Measurements from ENCODE around the gene COL27A1.

Gene COL27A1

GRCh38 chr9:114311571-114312512 is 156.5 kb downstream of the COL27A1 start:
- H3K4me3 ChIP-seq (ENCODE audit: low read depth, low read length): no peak overlapping the region
- TF ChIP-seq CTCF (IDR thresholded peaks at IDR 0.05; ENCODE audit: low read depth, low read length): no peak

- H3K4me3 ChIP-seq (ENCODE audit: low read depth, low read length): no peak overlapping the region
- TF ChIP-seq CTCF (IDR thresholded peaks at IDR 0.05; ENCODE audit: low read depth, low read length): no peak
Measured at GRCh38 chr9:114312513-114312875, 157.2 kb downstream of the COL27A1 start.

GRCh38 chr9:114313186-114313585 is 157.8 kb downstream of the COL27A1 start:
- no peak overlapping the region for H3K4me3 ChIP-seq (ENCODE audit: low read depth, low read length)
- TF ChIP-seq CTCF (IDR thresholded peaks at IDR 0.05; ENCODE audit: low read depth, low read length): no peak

- no peak for TF ChIP-seq CTCF (IDR thresholded peaks at IDR 0.05; ENCODE audit: low read depth, low read length)
- no peak overlapping the region for H3K4me3 ChIP-seq (ENCODE audit: low read depth, low read length)
Measured at GRCh38 chr9:114314256-114314867, 159.0 kb downstream of the COL27A1 start.

- H3K4me3 ChIP-seq (ENCODE audit: low read depth, low read length): no peak overlapping the region
- TF ChIP-seq CTCF (IDR thresholded peaks at IDR 0.05; ENCODE audit: low read depth, low read length): no peak
Measured at GRCh38 chr9:114314881-114315722, 159.8 kb downstream of the COL27A1 start.

- no peak overlapping the region for H3K4me3 ChIP-seq (ENCODE audit: low read depth, low read length)
- no peak for TF ChIP-seq CTCF (IDR thresholded peaks at IDR 0.05; ENCODE audit: low read depth, low read length)
Measured at GRCh38 chr9:114315723-114316363, 160.5 kb downstream of the COL27A1 start.

All from WI38 (cell line).